Trophoblast cell (in vitro differentiated cells and primary cell): Measurements from ENCODE around the gene PTBP3.

Experiments used
- DNase-seq, 2 donors: peaks; one replicate each; pipeline ENCODE4 v3.0.0-alpha.2; 2016
- H2AFZ ChIP-seq: 2 replicates; pipeline ENCODE4 v1.6.1; 2013; ENCODE audit warnings: low read length, moderate library complexity, mild to moderate bottlenecking; ENCODE audit not compliant: insufficient read depth, poor library complexity
- H2AK5ac ChIP-seq: 2 replicates; pipeline ENCODE4 v1.6.1; 2013; ENCODE audit warnings: mild to moderate bottlenecking, low read length
- H2BK120ac ChIP-seq: 2 replicates; pipeline ENCODE4 v1.6.1; 2013; ENCODE audit warnings: low read length, mild to moderate bottlenecking, moderate library complexity; ENCODE audit not compliant: insufficient read depth, poor library complexity
- H2BK12ac ChIP-seq: 2 replicates; pipeline ENCODE4 v1.6.1; 2013; ENCODE audit warnings: mild to moderate bottlenecking, low read length, moderate library complexity
- H2BK5ac ChIP-seq: 2 replicates; pipeline ENCODE4 v1.6.1; 2013; ENCODE audit warnings: low read length, low read depth, moderate library complexity, mild to moderate bottlenecking; ENCODE audit not compliant: poor library complexity
- H3K14ac ChIP-seq: 2 replicates; pipeline ENCODE4 v1.6.1; 2013; ENCODE audit warnings: mild to moderate bottlenecking, low read length
- H3K18ac ChIP-seq: 2 replicates; pipeline ENCODE4 v1.6.1; 2013; ENCODE audit warnings: mild to moderate bottlenecking, low read length
- H3K23ac ChIP-seq: 2 replicates; pipeline ENCODE4 v1.6.1; 2013; ENCODE audit warnings: low read length
- H3K27ac ChIP-seq: 2 replicates; pipeline ENCODE4 v1.5.1; 2013; ENCODE audit warnings: low read depth, mild to moderate bottlenecking, inconsistent platforms, low read length, moderate library complexity
- H3K27me3 ChIP-seq: 2 replicates; pipeline ENCODE4 v1.6.1; 2013; ENCODE audit warnings: inconsistent platforms, mild to moderate bottlenecking, low read length, moderate library complexity; ENCODE audit not compliant: insufficient read depth
- H3K36me3 ChIP-seq, 2 experiments: 1 replicate in 1 of 2; 2 replicates in 1 of 2; pipeline ENCODE4 v1.6.1; 2013; ENCODE audit warnings: low read length in 2 of 2, mild to moderate bottlenecking in 2 of 2, moderate library complexity in 1 of 2; ENCODE audit not compliant: insufficient read depth in 2 of 2, control insufficient read depth in 1 of 2
- H3K4ac ChIP-seq: 2 replicates; pipeline ENCODE4 v1.6.1; 2013; ENCODE audit warnings: low read depth, mild to moderate bottlenecking, low read length, moderate library complexity
- H3K4me1 ChIP-seq, 2 experiments: 1 replicate in 1 of 2; 2 replicates in 1 of 2; pipeline ENCODE4 v1.6.1; 2013; ENCODE audit warnings: low read length in 2 of 2, mild to moderate bottlenecking in 2 of 2, moderate library complexity in 1 of 2; ENCODE audit not compliant: insufficient read depth in 2 of 2, control insufficient read depth in 1 of 2
- H3K4me2 ChIP-seq: 2 replicates; pipeline ENCODE4 v1.6.1; 2013; ENCODE audit warnings: inconsistent platforms, mild to moderate bottlenecking, low read length, moderate library complexity
- H3K4me3 ChIP-seq: 2 replicates; pipeline ENCODE4 v1.5.1; 2013; ENCODE audit warnings: mild to moderate bottlenecking, low read depth, low read length, inconsistent platforms
- H3K79me1 ChIP-seq: one replicate; pipeline ENCODE4 v1.6.1; 2013; ENCODE audit warnings: low read length
- H3K79me2 ChIP-seq: 2 replicates; pipeline ENCODE4 v1.6.1; 2013; ENCODE audit warnings: low read length, mild to moderate bottlenecking; ENCODE audit not compliant: control insufficient read depth, insufficient read depth, poor library complexity
- H3K9ac ChIP-seq: 2 replicates; pipeline ENCODE4 v1.6.1; 2013; ENCODE audit warnings: mild to moderate bottlenecking, low read length
- H3K9me3 ChIP-seq: 2 replicates; pipeline ENCODE4 v1.6.1; 2013; ENCODE audit warnings: low read depth, mild to moderate bottlenecking, control low read depth, inconsistent platforms, low read length; ENCODE audit not compliant: insufficient read depth
- H4K12ac ChIP-seq: 2 replicates; pipeline ENCODE4 v1.6.1; 2013; ENCODE audit warnings: low read depth, mild to moderate bottlenecking, low read length, moderate library complexity
- H4K8ac ChIP-seq: 2 replicates; pipeline ENCODE4 v1.6.1; 2013; ENCODE audit warnings: low read depth, mild to moderate bottlenecking, low read length, moderate library complexity
- H4K91ac ChIP-seq: one replicate; pipeline ENCODE4 v1.6.1; 2013; ENCODE audit warnings: low read depth, mild to moderate bottlenecking, low read length, moderate library complexity
- WGBS: extraction: QIAGEN DNeasy Blood & Tissue Kit; methylation state at CpG from one replicate; pipeline ENCODE4 v1.1.7; 2013; ENCODE audit warnings: missing lambda C conversion rate; ENCODE audit not compliant: insufficient read length, insufficient coverage; ENCODE audit errors: extremely low coverage; 5-methylcytosine and 5-hydroxymethylcytosine counted together

PTBP3 gene

GRCh38 chr9:112261133-112261532 is 72.3 kb downstream of the PTBP3 start:
- Histone ChIP-seq H3K27ac (no peak overlapping the region), H4K91ac (no peak overlapping the region), H4K8ac (no peak overlapping the region), H2BK12ac (no peak overlapping the region), H3K9me3 (no peaks in the 10 kb centered on the region), H3K4me1 (peaks cover 3 to 6% of the 10 kb centered on the region in 2 experiments), H3K27me3 (no peaks in the 10 kb centered on the region), H3K9ac (no peak overlapping the region), H2BK5ac (no peak overlapping the region), H3K23ac (no peak overlapping the region), H3K4me3 (no peak overlapping the region), H2AFZ (no peak overlapping the region), H3K79me1 (no peaks in the 10 kb centered on the region), H3K14ac (no peak overlapping the region), H3K36me3 (peaks cover 0 to 1% of the 10 kb centered on the region in 2 experiments), H3K4ac (no peak overlapping the region), H4K12ac (no peak overlapping the region), H3K79me2 (no peaks in the 10 kb centered on the region), H3K4me2 (no peak overlapping the region), H2AK5ac (no peak overlapping the region), H2BK120ac (no peak overlapping the region), H3K18ac (no peak overlapping the region)
- no peak for DNase-seq
- no CpG with 5 or more reads among the region's 5 CpGs for WGBS

GRCh38 chr9:112258106-112258505 is 75.3 kb downstream of the PTBP3 start:
- WGBS: no CpG with 5 or more reads among the region's 2 CpGs
- Histone ChIP-seq H2BK12ac (no peak overlapping the region), H3K4me3 (no peak overlapping the region)

GRCh38 chr9:112252194-112252593 is 81.2 kb downstream of the PTBP3 start:
- Histone ChIP-seq H3K4me2 (no peak overlapping the region), H2BK5ac (no peak overlapping the region), H3K18ac (no peak overlapping the region), H2AK5ac (no peak overlapping the region), H3K79me1 (no peaks in the 10 kb centered on the region), H4K91ac (no peak overlapping the region), H3K36me3 (peaks cover 0 to 6% of the 10 kb centered on the region in 2 experiments), H3K4ac (no peak overlapping the region), H3K27ac (no peak overlapping the region), H3K4me1 (no peaks in the 10 kb centered on the region), H3K79me2 (no peaks in the 10 kb centered on the region), H3K9me3 (no peaks in the 10 kb centered on the region), H3K23ac (no peak overlapping the region), H3K14ac (no peak overlapping the region), H3K9ac (no peak overlapping the region), H2AFZ (no peak overlapping the region), H2BK12ac (no peak overlapping the region), H3K4me3 (no peak overlapping the region), H3K27me3 (no peaks in the 10 kb centered on the region), H4K8ac (no peak overlapping the region), H2BK120ac (no peak overlapping the region), H4K12ac (no peak overlapping the region)
- no peak for DNase-seq
- no CpG with 5 or more reads among the region's 5 CpGs for WGBS

More at GRCh38 chr9:112258106-112258505, 75.3 kb downstream of the PTBP3 start:
- Histone ChIP-seq H3K9ac (no peak overlapping the region), H2BK120ac (no peak overlapping the region), H3K18ac (no peak overlapping the region), H2AFZ (no peak overlapping the region), H3K4ac (no peak overlapping the region), H3K23ac (no peak overlapping the region), H3K27me3 (no peaks in the 10 kb centered on the region), H4K12ac (no peak overlapping the region), H3K36me3 (peaks cover 0 to 1% of the 10 kb centered on the region in 2 experiments), H2BK5ac (no peak overlapping the region), H4K8ac (no peak overlapping the region), H3K79me1 (no peaks in the 10 kb centered on the region), H3K9me3 (no peaks in the 10 kb centered on the region), H2AK5ac (no peak overlapping the region), H3K4me2 (no peak overlapping the region), H4K91ac (no peak overlapping the region), H3K14ac (no peak overlapping the region), H3K79me2 (no peaks in the 10 kb centered on the region), H3K4me1 (no peaks in the 10 kb centered on the region), H3K27ac (no peak overlapping the region)
- DNase-seq: no peak

- H2AK5ac ChIP-seq: no peak overlapping the region
- no peaks in the 10 kb centered on the region for H3K79me2 ChIP-seq
- H3K27me3 ChIP-seq: no peaks in the 10 kb centered on the region
- no peak overlapping the region for H2AFZ ChIP-seq
- no peaks in the 10 kb centered on the region for H3K79me1 ChIP-seq
- peaks cover 3 to 9% of the 10 kb centered on the region in 2 experiments for H3K36me3 ChIP-seq
- no peak overlapping the region for H4K12ac ChIP-seq
- WGBS: no CpG with 5 or more reads among the region's 1 CpG
- no peak for DNase-seq
- no peak overlapping the region for H3K4me2 ChIP-seq
- H4K8ac ChIP-seq: no peak overlapping the region
- H3K9me3 ChIP-seq: no peaks in the 10 kb centered on the region
- H3K9ac ChIP-seq: no peak overlapping the region
- no peak overlapping the region for H3K27ac ChIP-seq
- H3K14ac ChIP-seq: no peak overlapping the region
- H4K91ac ChIP-seq: no peak overlapping the region
- H3K4ac ChIP-seq: no peak overlapping the region
- H2BK12ac ChIP-seq: no peak overlapping the region
- no peaks in the 10 kb centered on the region for H3K4me1 ChIP-seq
- no peak overlapping the region for H3K18ac ChIP-seq
- no peak overlapping the region for H3K4me3 ChIP-seq
- H2BK120ac ChIP-seq: no peak overlapping the region
- H2BK5ac ChIP-seq: no peak overlapping the region
- no peak overlapping the region for H3K23ac ChIP-seq
These were observed 84.1 kb downstream of the PTBP3 start for GRCh38 chr9:112249277-112249676.
